Measurements from ENCODE around the gene PSMB10. TPM values are rescaled to one million over a fixed set of nuclear protein-coding genes. Genes with fewer than 3 reads are reported as not detected.

PSMB10 gene
- total RNA-seq, 1 experiment from 2014 or later = 24.5 TPM

DNA sequence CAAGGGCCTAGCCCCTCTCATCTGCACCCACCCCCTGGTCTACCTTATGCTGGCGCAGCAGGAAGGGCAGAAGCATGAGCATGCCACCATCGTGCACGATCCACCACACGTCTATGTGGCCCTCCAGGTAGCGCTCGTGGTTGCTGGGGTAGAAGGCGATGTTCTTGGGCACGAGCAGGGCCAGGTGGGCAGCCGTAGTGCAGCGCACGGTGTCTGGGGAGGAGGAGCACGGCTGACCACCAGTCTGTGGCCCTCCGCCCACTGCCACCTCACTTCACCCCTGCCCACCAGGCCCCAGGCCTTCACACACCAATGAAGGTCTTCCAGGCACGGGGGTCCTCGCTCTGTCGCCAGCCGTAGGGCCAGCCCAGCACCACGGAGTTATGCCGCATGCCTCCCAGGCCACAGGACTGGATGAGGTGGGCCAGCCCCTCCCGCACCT lies 9.5 kb upstream of the PSMB10 start:
- Histone ChIP-seq H2BK5ac (ENCODE audit: insufficient read length, low read length) (no peak overlapping the region), H2BK15ac (ENCODE audit: low read depth, low read length) (no peak overlapping the region), H3K4ac (ENCODE audit: low read depth, low read length) (no peak overlapping the region), H3K9ac (ENCODE audit: extremely low read depth, insufficient read length, low read length) (no peak overlapping the region), H3K27me3 (ENCODE audit: insufficient read depth, low read length) (no peaks in the 10 kb centered on the region), H3K14ac (ENCODE audit: insufficient read depth, low read length) (no peak overlapping the region), H2AK5ac (ENCODE audit: insufficient read length, low read length) (no peak overlapping the region), H2AFZ (ENCODE audit: low read length) (no peak overlapping the region), H3T11ph (ENCODE audit: low read length) (no peak overlapping the region), H3K23ac (ENCODE audit: insufficient read length, low read depth, low read length) (no peak overlapping the region), H3K56ac (ENCODE audit: insufficient read length, low read depth, low read length) (no peak overlapping the region), H3K79me2 (ENCODE audit: insufficient read depth, low read length) (no peaks in the 10 kb centered on the region), H3K18ac (ENCODE audit: insufficient read length, low read depth, low read length) (no peak overlapping the region), H3K9me3 (ENCODE audit: control insufficient read depth, low read depth, low read length) (no peaks in the 10 kb centered on the region), H4K5ac (ENCODE audit: insufficient read length, low read depth, low read length) (no peak overlapping the region), H3K4me2 (ENCODE audit: insufficient read depth, insufficient read length, low read length) (no peak overlapping the region), H3K27ac (ENCODE audit: insufficient read length, low read depth, low read length) (no peak overlapping the region), H3K79me1 (ENCODE audit: insufficient read depth, low read depth, low read length, poor library complexity, severe bottlenecking) (no peaks in the 10 kb centered on the region), H2BK120ac (ENCODE audit: low read depth, low read length, poor library complexity, severe bottlenecking) (no peak overlapping the region), H4K20me1 (ENCODE audit: control insufficient read depth, insufficient read depth, insufficient read length) (no peaks in the 10 kb centered on the region), H4K8ac (replicated peaks; ENCODE audit: insufficient read length, low read depth, low read length) (no peak overlapping the region), H4K91ac (ENCODE audit: insufficient read length, low read depth, low read length) (no peak overlapping the region), H2BK12ac (ENCODE audit: insufficient read length, low read depth, low read length) (no peak overlapping the region), H2BK20ac (ENCODE audit: low read depth, low read length, poor library complexity, severe bottlenecking) (no peak overlapping the region), H3K4me1 (ENCODE audit: insufficient read depth, low read length) (no peaks in the 10 kb centered on the region), H3K23me2 (ENCODE audit: insufficient read length, low read depth, low read length, poor library complexity, severe bottlenecking) (no peaks in the 10 kb centered on the region)
- no peak overlapping the region for H3K4me3 Mint-ChIP-seq
- no CpG with 5 or more reads among the region's 20 CpGs for WGBS (ENCODE audit: extremely low coverage, insufficient read length, low lambda C conversion rate)
- no peak for TF ChIP-seq CTCF (conservative IDR thresholded peaks at IDR 0.05)
- no peaks in the 10 kb centered on the region for H3K9me3 Mint-ChIP-seq
- H3K27me3 Mint-ChIP-seq (ENCODE audit: low read depth) = no peaks in the 10 kb centered on the region
- H3K36me3 Mint-ChIP-seq (ENCODE audit: insufficient read depth in 1 of 3, low read depth in 3 of 3) = peaks cover 11 to 64% (median 36%) of the 10 kb centered on the region in 3 experiments; a peak in 5 of 7 replicates
- peaks cover 2 to 15% of the 10 kb centered on the region in 2 experiments; a peak in 2 of 4 replicates for H3K4me1 Mint-ChIP-seq
- no peak overlapping the region for H3K27ac Mint-ChIP-seq
- DNase-seq = no peak
